Stimulated activated CD8-positive, alpha-beta memory T cell treated with anti-CD3 and anti-CD28 coated beads, Interleukin-15, amount 100 ng/mL, for 24 hours (primary cell): ENCODE measurements around the gene KCNIP4.
A peak's percentile ranks its signal among the peaks of the same experiment; 100 is the strongest.
"Not testable (repeated sequence)": the region's sequence is repeated elsewhere in the genome, so short reads cannot be mapped to it uniquely, and the experiment has no call there.

Source experiments
- DNase-seq: peaks from one replicate; pipeline ENCODE4 v3.0.0-alpha.2; 2020; ENCODE audit warnings: low read depth

Gene KCNIP4

DNA sequence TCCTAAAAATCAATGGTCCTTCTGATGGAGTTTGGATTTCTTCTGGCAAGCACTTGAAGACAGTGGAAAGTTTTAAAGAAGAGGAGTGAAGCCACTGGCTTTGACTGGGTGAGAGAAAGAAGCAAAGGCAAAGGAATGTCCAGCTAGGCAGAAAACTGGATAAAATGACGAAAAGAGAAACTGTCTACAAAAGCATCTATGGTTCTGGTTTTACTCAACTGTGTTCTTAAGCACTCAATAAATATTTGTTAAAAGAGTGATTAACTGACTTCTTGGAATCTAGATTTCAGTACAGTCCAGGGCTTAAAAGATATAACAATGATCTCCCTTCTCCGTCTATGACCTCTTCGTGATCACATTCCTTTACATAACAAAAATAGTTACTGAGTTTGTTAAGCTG, 1195.9 kb downstream of the KCNIP4 start:
- DNase-seq, result no peak

DNA sequence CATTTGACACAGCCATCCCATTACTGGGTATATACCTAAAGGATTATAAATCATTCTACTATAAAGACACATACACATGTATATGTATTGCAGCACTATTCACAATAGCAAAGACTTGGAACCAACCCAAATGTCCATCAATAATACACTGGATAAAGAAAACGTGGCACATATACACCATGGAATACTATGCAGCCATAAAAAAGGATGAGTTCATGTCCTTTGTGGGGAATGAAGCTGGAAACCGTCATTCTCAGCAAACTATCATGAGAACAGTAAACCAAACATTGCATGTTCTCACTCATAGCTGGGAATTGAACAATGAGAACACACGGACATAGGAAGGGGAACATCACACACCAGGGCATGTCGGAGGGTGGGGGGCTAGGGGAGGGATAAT, 1202.6 kb downstream of the KCNIP4 start:
- not testable (repeated sequence) for DNase-seq

GRCh38 chr4:20735931-20736330, 1212.6 kb downstream of the KCNIP4 start:
- no peak for DNase-seq

DNA sequence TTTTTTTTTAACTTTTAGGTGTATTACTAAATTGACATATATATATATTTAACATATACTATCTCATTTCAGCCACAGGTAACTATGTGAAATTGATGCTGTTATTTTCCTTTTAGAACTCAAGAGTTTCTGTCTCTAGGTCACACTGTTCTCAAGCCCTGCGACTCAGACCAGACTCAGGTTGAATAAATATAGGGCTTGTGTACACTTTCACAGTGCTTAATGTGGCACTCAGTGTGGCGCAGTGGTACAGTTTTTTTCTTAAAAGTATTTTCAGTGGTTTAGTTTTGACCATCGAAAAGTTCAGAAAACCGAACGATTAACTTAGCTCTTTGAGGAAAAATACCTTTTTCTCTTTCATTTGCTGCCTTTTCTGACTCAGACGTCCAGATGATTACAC, 1223.7 kb downstream of the KCNIP4 start:
- DNase-seq, result no peak

DNA sequence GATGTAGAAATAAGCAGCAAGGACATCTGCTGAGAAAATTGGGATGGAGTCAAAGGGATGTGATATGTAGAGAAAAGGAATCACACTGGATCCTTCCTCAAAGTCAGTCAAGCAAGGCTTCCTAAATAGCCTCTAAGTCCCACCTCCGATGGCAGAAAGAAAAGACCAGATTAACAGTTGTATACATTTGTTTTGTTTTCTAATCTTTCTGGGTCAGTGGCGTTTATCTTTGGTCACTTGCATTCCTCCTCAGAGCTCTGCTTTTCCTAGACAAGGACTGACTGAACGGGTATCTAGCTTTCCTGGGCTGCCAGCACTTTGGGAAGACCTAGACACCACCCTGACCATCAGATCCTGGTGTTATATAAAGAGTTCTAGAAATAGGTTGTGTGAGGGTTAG, 1225.1 kb downstream of the KCNIP4 start:
- DNase-seq, result no peak

GRCh38 chr4:20723019-20723418, 1225.6 kb downstream of the KCNIP4 start:
- no peak for DNase-seq

GRCh38 chr4:20711335-20711734, 1237.2 kb downstream of the KCNIP4 start:
- DNase-seq, result no peak

- peak; percentile 86 for DNase-seq
Measured at GRCh38 chr4:20700007-20700761, 1248.4 kb downstream of the KCNIP4 start, which contains the start of gene PACRGL. TSS of gene PACRGL (plus strand) at chr4:20700458. CDS start at chr4:20704482, 4,024 bp downstream.

DNA sequence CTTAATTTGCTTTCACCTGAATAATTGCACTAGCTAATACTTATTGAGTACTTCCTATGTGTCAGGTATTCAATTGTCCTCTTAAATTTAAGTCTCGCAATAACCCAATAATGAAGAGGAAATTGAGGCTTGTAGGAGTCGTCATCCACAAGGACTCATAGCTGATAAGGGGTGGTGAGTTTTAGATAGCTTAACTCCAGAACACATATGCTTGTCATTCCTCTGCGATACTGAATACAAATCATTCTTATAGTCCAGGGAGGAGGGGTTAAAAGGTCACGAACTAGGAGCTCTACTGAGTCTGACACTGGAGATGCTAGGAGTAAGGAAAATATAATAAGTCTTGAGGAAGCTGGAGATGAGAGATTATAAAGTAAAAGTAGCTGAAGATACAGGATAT, 1249.8 kb downstream of the KCNIP4 start:
- no peak for DNase-seq

GRCh38 chr4:20698382-20698781, 1250.2 kb downstream of the KCNIP4 start:
- DNase-seq, result no peak

GRCh38 chr4:20696815-20697214, 1251.8 kb downstream of the KCNIP4 start:
- DNase-seq, result no peak

DNA sequence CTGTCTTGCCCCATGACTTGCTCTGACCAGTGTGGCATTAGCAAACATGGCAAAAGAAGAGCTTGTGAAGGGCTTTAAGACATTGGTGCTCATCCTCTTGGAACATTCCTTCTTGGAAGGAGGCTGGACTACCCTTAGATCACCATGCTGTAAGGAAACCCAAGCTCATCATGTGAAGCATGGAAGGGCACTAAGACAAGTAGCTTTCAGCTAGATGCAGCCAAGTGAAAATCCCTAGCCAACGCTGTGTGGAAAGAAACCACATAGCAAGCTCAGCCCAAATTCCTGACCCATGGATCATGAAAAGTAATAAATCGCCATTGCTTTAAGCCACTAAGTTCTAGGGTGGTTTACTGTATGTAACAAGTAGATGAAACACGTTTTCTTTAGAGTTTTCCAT, 1260.7 kb downstream of the KCNIP4 start:
- no peak for DNase-seq

GRCh38 chr4:20684852-20685763, 1263.5 kb downstream of the KCNIP4 start:
- DNase-seq, result no peak

DNA sequence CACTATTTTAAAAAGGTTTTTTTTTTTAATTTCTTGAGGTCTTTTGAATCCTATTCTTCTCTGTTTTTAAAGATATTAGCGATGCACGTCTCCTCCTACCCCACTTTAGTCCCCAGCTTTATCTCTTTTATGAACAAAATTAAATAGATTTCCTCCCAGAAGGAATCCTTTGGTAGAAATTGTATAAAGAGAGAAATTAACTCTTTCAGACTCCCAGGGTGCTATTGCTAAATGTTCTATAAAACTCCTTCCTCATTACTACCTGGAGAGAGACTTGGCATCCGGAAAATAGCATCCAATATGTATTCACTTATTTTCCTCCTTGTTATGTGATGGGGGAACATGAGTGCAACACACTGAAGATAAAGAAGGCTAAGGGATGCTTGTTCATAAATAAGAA, 1264.8 kb downstream of the KCNIP4 start:
- DNase-seq, result no peak

DNA sequence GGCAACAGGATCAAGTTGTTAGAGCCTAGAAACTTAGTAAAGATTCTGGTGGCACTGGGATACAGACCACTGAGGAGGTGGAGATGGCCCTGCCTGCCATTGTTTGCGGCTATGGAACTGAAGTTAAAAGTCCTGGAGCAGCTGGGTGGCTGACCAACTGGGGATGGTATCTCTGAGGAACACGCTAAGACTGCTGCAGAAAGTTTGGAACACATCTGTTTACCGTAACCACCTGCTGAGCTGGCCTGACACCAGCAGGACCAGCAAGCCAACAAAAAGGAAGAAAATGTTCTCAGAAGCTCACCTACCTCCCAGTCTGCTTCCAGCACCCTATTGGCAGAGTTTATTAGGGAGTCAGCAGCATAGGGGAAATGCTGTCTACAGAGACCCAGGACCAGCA, 1265.7 kb downstream of the KCNIP4 start:
- DNase-seq, result no peak

- no peak for DNase-seq
Measured at GRCh38 chr4:20681271-20681670, 1267.3 kb downstream of the KCNIP4 start.

- no peak for DNase-seq
Measured at GRCh38 chr4:20680736-20681135, 1267.8 kb downstream of the KCNIP4 start.

GRCh38 chr4:20679951-20680350, 1268.6 kb downstream of the KCNIP4 start:
- DNase-seq, result no peak
